ENCODE measurements around the gene PRPF8. TPM values are rescaled to one million over a fixed set of nuclear protein-coding genes. Genes with fewer than 3 reads are reported as not detected.

PRPF8 gene
- total and polyA plus RNA-seq, 2 of the 13 experiments (the other 11 are each of a cell fraction or from before 2014, with no cell fraction given) = 112 to 179 TPM

DNA sequence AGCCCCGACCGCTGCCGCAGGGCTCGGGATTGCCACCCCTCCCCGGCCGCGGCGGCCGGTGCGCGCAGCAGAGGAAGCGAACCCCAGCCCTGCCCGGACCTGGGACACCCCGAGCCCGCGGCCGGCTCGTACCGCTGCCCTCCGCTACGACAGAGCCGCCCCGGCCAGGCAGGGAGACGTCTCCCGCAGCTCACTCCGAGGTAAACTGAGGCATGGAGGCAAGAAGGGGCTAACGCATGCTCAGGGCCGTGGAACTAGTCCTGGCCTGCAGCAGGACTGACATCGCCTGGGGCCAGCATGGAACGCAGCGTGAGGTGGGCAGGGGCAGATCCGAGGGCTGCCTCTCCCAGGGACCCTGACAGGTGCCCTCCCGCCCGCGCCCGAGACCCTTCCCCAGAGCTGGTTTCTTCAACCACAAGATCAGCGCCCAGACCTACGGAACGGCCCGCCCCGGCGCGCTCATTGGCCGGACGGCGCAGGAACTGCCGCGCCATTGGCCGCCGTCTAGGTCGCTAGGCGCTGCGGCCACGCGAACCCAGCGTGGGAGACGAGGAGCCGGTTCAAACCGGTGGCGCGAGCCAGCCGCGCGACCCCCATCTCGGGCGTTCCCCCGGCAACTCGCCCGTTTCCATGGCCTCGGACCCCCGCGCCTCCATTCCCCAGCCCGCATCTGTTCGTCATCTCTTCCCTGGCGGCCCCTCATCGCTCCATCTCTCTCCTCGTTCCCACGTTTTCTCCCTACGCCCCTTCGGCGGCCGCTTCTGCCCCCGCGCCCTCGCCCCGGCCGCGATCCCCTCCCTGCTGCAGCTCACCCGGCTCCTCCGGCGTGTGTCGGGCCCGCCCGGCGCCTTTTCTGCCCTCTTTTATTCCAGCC lies 56.4 kb downstream of the PRPF8 start, which contains the start of gene SLC43A2 (continued):
- TF ChIP-seq, protein P1, sequence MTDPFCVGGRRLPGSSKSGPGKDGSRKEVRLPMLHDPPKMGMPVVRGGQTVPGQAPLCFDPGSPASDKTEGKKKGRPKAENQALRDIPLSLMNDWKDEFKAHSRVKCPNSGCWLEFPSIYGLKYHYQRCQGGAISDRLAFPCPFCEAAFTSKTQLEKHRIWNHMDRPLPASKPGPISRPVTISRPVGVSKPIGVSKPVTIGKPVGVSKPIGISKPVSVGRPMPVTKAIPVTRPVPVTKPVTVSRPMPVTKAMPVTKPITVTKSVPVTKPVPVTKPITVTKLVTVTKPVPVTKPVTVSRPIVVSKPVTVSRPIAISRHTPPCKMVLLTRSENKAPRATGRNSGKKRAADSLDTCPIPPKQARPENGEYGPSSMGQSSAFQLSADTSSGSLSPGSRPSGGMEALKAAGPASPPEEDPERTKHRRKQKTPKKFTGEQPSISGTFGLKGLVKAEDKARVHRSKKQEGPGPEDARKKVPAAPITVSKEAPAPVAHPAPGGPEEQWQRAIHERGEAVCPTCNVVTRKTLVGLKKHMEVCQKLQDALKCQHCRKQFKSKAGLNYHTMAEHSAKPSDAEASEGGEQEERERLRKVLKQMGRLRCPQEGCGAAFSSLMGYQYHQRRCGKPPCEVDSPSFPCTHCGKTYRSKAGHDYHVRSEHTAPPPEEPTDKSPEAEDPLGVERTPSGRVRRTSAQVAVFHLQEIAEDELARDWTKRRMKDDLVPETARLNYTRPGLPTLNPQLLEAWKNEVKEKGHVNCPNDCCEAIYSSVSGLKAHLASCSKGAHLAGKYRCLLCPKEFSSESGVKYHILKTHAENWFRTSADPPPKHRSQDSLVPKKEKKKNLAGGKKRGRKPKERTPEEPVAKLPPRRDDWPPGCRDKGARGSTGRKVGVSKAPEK (CRISPR knock-in tag; IDR thresholded peaks at IDR 0.05; ENCODE audit: borderline replicate concordance) = no peak
- TF ChIP-seq, protein P2, sequence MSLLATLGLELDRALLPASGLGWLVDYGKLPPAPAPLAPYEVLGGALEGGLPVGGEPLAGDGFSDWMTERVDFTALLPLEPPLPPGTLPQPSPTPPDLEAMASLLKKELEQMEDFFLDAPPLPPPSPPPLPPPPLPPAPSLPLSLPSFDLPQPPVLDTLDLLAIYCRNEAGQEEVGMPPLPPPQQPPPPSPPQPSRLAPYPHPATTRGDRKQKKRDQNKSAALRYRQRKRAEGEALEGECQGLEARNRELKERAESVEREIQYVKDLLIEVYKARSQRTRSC (CRISPR knock-in tag; IDR thresholded peaks at IDR 0.05; ENCODE audit: low read depth) = no peak
- TF ChIP-seq, protein P3, sequence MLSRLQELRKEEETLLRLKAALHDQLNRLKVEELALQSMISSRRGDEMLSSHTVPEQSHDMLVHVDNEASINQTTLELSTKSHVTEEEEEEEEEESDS (CRISPR knock-in tag; IDR thresholded peaks at IDR 0.05; ENCODE audit: borderline replicate concordance) = no peak
- no peak for TF ChIP-seq KLF16 (CRISPR knock-in tag; IDR thresholded peaks at IDR 0.05)
- TF ChIP-seq, protein P4, sequence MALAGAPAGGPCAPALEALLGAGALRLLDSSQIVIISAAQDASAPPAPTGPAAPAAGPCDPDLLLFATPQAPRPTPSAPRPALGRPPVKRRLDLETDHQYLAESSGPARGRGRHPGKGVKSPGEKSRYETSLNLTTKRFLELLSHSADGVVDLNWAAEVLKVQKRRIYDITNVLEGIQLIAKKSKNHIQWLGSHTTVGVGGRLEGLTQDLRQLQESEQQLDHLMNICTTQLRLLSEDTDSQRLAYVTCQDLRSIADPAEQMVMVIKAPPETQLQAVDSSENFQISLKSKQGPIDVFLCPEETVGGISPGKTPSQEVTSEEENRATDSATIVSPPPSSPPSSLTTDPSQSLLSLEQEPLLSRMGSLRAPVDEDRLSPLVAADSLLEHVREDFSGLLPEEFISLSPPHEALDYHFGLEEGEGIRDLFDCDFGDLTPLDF (CRISPR knock-in tag; IDR thresholded peaks at IDR 0.05) = no peak
- TF ChIP-seq ZNF33A (CRISPR knock-in tag; IDR thresholded peaks at IDR 0.05; ENCODE audit: borderline replicate concordance) = no peak
- TF ChIP-seq ZBTB7A (CRISPR knock-in tag; IDR thresholded peaks at IDR 0.05) = peak; percentile 100
- no peak for TF ChIP-seq RAD51 (IDR thresholded peaks at IDR 0.05; ENCODE audit: borderline replicate concordance)
- no peak for TF ChIP-seq CREM (IDR thresholded peaks at IDR 0.05)
- TF ChIP-seq CREM (CRISPR knock-in tag; IDR thresholded peaks at IDR 0.05) = no peak
- no peak for TF ChIP-seq ZC3H13 (CRISPR knock-in tag; IDR thresholded peaks at IDR 0.05)
- TF ChIP-seq, protein P5, sequence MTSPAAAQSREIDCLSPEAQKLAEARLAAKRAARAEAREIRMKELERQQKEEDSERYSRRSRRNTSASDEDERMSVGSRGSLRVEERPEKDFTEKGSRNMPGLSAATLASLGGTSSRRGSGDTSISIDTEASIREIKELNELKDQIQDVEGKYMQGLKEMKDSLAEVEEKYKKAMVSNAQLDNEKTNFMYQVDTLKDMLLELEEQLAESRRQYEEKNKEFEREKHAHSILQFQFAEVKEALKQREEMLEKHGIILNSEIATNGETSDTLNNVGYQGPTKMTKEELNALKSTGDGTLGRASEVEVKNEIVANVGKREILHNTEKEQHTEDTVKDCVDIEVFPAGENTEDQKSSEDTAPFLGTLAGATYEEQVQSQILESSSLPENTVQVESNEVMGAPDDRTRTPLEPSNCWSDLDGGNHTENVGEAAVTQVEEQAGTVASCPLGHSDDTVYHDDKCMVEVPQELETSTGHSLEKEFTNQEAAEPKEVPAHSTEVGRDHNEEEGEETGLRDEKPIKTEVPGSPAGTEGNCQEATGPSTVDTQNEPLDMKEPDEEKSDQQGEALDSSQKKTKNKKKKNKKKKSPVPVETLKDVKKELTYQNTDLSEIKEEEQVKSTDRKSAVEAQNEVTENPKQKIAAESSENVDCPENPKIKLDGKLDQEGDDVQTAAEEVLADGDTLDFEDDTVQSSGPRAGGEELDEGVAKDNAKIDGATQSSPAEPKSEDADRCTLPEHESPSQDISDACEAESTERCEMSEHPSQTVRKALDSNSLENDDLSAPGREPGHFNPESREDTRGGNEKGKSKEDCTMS (CRISPR knock-in tag; conservative IDR thresholded peaks at IDR 0.05) = no peak
- TF ChIP-seq MTA1 (CRISPR knock-in tag; IDR thresholded peaks at IDR 0.05; ENCODE audit: borderline replicate concordance) = no peak
- TF ChIP-seq, protein P6, sequence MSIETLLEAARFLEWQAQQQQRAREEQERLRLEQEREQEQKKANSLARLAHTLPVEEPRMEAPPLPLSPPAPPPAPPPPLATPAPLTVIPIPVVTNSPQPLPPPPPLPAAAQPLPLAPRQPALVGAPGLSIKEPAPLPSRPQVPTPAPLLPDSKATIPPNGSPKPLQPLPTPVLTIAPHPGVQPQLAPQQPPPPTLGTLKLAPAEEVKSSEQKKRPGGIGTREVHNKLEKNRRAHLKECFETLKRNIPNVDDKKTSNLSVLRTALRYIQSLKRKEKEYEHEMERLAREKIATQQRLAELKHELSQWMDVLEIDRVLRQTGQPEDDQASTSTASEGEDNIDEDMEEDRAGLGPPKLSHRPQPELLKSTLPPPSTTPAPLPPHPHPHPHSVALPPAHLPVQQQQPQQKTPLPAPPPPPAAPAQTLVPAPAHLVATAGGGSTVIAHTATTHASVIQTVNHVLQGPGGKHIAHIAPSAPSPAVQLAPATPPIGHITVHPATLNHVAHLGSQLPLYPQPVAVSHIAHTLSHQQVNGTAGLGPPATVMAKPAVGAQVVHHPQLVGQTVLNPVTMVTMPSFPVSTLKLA (IDR thresholded peaks at IDR 0.05) = no peak
- TF ChIP-seq, protein P7, sequence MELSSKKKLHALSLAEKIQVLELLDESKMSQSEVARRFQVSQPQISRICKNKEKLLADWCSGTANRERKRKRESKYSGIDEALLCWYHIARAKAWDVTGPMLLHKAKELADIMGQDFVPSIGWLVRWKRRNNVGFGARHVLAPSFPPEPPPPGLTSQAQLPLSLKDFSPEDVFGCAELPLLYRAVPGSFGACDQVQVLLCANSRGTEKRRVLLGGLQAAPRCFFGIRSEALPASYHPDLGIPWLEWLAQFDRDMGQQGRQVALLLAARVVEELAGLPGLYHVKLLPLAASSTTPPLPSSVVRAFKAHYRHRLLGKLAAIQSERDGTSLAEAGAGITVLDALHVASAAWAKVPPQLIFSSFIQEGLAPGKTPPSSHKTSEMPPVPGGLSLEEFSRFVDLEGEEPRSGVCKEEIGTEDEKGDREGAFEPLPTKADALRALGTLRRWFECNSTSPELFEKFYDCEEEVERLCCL (CRISPR knock-in tag; IDR thresholded peaks at IDR 0.05; ENCODE audit: borderline replicate concordance) = no peak
- TF ChIP-seq SMARCE1 (IDR thresholded peaks at IDR 0.05; ENCODE audit: borderline replicate concordance) = no peak
- no peak for TF ChIP-seq ZNF230 (CRISPR knock-in tag; IDR thresholded peaks at IDR 0.05)
- no peak for TF ChIP-seq ZNF460 (CRISPR knock-in tag; IDR thresholded peaks at IDR 0.05; ENCODE audit: borderline replicate concordance)
